HG03457 (cell line): ENCODE data around the gene LINC00237.

Experiments used
- ATAC-seq: cut with Tn5 transposase; IDR thresholded peaks from one replicate; pipeline ENCODE4 v1.9.1; 2021; ENCODE audit warnings: moderate number of reproducible peaks; ENCODE audit not compliant: unreplicated experiment

LINC00237 gene

GRCh38 chr20:21125849-21126580 lies 19.9 kb upstream of the LINC00237 start, which contains the start of gene KIZ:
TSS of gene KIZ (plus strand) at chr20:21126082. CDS start at chr20:21126116, 34 bp downstream.
- ATAC-seq, result peak; percentile 97

DNA sequence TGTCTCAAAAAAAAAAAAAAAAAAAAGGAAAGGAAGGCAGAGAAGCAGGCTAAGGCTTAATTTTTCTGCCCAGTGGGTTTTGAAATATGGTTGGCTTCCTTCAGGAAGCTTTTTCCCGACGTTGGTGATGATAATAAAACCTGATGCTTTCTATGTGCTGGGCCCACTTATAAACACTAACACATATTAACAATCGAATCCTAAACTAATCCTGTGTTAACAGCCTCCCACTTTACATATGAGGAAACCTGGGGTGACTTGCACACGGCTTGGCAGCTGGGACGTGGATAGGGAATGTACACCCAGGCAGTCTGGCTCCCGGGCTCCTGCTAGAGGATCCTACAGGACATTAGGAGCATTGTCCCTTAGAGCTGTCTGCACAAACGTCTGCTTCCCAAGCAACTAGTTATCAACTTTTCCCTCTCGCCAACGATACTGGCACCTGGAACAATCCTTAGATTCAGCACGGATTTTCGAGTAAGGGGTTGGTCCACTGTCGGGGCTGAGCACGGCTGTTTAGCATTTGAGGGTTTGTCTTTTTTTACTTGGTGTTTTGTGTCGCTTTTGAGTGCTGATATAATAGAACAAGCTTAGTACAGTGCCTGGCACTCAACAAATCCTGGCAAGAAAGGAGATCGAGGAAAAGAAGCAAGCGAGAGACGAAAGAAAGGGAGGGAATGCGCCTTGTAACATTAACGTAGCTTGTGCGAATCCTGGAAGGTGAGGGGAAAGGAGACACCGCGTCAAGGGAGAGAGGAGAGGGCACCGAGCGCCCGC lies 19.1 kb upstream of the LINC00237 start:
- ATAC-seq, result peak; percentile 7

- ATAC-seq, result no peak
Measured at GRCh38 chr20:21124190-21124589, 18.0 kb upstream of the LINC00237 start.

GRCh38 chr20:21118782-21119181 lies 12.6 kb upstream of the LINC00237 start:
- no peak for ATAC-seq

GRCh38 chr20:21118138-21118537 lies 12.0 kb upstream of the LINC00237 start:
- ATAC-seq, result no peak

DNA sequence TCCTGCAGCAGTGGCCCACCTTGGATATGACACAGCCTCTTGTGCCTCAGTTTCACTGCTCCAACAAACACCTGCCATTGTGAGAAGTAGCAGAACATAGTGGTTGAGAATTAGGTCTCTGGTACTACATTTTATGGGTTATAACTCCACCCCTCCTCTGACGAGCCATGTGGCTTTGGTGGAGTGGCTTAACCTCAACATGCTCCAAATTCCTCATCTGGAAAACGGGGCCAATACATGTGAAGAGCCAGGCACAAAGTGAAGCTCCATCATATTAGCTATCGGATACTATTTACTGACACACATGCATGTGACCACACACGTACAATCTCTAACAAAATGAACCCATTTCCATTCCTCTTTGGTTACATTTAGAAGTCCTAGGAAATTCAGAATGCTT lies 11.4 kb upstream of the LINC00237 start:
- ATAC-seq, result no peak

DNA sequence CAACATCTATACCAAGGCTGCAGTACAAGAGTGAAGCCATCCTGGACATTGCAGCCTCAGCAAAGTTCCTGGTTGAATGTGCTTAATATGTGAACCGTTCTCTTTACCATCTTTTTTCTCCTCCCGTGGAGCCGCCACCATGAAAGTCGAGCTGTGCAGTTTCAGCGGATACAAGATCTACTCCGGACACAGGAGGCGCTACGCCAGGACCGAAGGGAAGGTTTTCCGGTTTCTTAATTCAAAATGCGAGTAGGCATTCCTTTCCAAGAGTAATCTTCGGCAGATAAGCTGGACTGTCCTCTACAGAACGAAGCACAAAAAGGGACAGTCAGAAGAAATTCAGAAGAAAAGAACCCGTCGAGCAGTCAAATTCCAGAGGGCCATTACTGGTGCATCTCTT lies 8.4 kb upstream of the LINC00237 start:
- no peak for ATAC-seq

- ATAC-seq, result no peak
Measured at GRCh38 chr20:21113697-21114096, 7.5 kb upstream of the LINC00237 start.

DNA sequence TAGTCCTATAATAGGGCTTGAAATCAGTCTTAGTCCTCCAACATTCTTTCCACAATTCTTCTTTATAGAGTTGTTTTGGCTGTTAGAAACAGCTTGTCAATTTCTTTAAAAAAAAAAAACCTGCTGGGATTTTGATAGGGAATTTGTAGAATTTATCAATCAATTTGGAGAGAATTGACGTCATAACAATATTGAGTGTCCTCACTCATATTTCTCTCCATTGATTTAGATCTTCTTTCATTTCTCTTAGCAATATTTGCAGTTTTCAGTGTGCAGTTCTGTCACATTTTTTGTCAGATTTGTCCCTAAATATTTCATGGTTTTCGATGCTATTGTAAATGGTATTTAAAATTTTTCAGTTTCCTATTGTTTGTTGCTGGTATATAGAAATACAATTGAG lies 5.3 kb upstream of the LINC00237 start:
- ATAC-seq, result no peak

GRCh38 chr20:21110811-21111210 lies 4.7 kb upstream of the LINC00237 start:
- no peak for ATAC-seq

DNA sequence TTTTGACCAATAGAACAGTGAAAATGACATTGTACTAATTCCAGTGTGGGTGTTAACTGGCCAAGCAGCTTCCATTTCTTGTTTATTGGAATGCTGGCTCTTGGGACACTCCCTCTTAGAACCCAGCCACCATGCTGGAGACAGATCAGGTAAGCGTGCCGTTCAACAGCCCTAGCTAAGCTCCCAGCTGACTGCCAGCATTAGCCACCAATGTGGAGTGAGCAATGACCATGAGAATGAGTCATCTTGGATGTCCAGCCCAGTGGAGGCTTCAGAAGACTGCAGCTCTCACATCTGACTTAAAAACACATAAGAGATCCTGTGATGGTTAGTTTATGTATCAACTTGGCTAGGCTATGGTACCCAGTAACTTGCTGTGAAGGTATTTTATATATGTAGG lies 3.0 kb upstream of the LINC00237 start:
- no peak for ATAC-seq

GRCh38 chr20:21105429-21106170 lies 558 bp downstream of the LINC00237 start:
- no peak for ATAC-seq

DNA sequence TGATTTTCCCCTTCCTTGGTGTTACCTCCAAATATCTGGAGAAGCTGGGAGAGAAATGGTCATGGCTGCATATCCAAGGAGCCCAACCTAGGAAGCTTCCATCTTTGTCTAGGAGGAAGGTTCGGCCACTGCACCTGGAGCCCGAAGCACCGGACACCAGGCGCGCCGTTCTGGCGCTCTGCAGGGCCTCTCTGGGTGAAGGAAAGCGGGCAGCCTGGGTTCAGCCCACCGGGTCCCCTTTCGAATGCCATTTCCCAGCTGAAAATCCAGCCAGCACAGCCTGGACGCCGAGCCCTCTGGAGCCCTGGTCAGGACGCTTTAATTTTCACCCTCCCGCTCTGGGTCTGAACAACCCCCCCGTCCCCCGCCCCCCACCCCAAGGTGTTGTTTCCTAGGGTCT lies 1.2 kb downstream of the LINC00237 start:
- no peak for ATAC-seq

GRCh38 chr20:21104466-21104761 lies 1.7 kb downstream of the LINC00237 start:
- ATAC-seq, result no peak

- no peak for ATAC-seq
Measured at GRCh38 chr20:21103582-21104465, 2.3 kb downstream of the LINC00237 start.

DNA sequence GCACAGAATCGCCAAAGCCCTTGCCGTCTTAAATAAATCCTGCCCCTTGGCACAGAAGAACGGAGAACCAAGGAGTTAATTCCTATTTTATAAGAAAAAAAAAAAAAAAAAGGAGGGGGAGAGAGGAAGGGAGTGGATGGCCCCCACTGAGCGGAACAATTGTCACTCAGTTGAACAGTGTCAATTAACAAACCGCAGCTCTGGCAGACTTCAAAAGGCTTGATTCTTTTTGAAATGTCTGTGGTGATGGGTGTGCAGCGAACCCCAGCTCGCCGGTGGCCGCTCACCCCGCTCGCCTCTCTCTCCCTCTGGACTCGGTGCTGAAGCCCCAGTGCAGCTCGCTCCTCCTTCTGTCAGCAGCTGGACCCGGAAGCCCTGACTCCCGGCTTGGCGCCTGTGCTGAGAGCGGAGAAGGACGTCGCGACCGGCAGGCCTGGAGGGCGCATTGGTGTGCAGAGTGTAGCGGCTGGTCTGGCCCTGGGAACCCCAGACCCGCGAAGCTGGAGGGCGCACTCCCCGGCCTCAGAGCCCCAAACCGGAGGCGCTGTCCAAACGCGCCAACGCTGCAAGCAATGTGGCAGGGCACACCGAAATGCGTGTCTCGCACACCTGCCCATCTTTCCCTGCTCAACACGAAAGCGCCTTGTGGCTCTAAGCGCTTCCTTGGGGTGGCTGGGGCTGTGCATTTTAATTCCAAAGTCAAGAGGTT lies 3.4 kb downstream of the LINC00237 start:
- no peak for ATAC-seq

GRCh38 chr20:21101932-21102575 lies 4.1 kb downstream of the LINC00237 start:
- no peak for ATAC-seq

GRCh38 chr20:21101453-21101931 lies 4.7 kb downstream of the LINC00237 start:
- no peak for ATAC-seq
